HepG2 (cell line): ENCODE measurements around the gene RABGAP1L. TPM values are rescaled to one million over a fixed set of nuclear protein-coding genes. Genes with fewer than 3 reads are reported as not detected.

Experiments used
- CBX2 ChIP-seq, 2 experiments: fragments of 200-600 bp in 1 of 2; sonication (generic); formaldehyde crosslinking in 1 of 2; IDR thresholded peaks; 2 replicates each; pipeline versions ENCODE4 v1.7.0 to v1.8.1; 2018 to 2022; ENCODE audit warnings: low read depth in 2 of 2, low read length in 1 of 2, mild to moderate bottlenecking in 1 of 2, missing genetic modification reagents in 1 of 2
- CREBL2 ChIP-seq: sonication (generic); formaldehyde crosslinking; IDR thresholded peaks from 2 replicates; pipeline ENCODE4 v1.8.1; 2023; ENCODE audit warnings: missing genetic modification reagents, mild to moderate bottlenecking, borderline replicate concordance
- DBP ChIP-seq: sonication (generic); formaldehyde crosslinking; IDR thresholded peaks from 2 replicates; pipeline ENCODE4 v1.4.0; 2020; ENCODE audit warnings: missing genetic modification reagents; ENCODE audit errors: not compliant biosample characterization
- ERF ChIP-seq: IDR thresholded peaks from 2 replicates; pipeline ENCODE4 v1.6.1; 2018; ENCODE audit warnings: missing biosample characterization, missing genetic modification reagents
- FOXM1 ChIP-seq: sonication (generic); formaldehyde crosslinking; IDR thresholded peaks from 2 replicates; pipeline ENCODE4 v1.5.0; 2020; ENCODE audit warnings: missing genetic modification reagents
- GABPA ChIP-seq, 2 experiments: IDR thresholded peaks; 2 replicates each; pipeline ENCODE4 v1.6.1; 2011 to 2016; ENCODE audit warnings: low read depth in 2 of 2, low read length in 1 of 2, missing biosample characterization in 1 of 2, missing genetic modification characterization in 1 of 2
- HNRNPH1 ChIP-seq: fragments of 200-400 bp; formaldehyde crosslinking; optimal IDR thresholded peaks from 2 replicates; pipeline ENCODE3; 2017; ENCODE audit warnings: mild to moderate bottlenecking, low read depth, low read length
- KDM4B ChIP-seq: sonication (generic); formaldehyde crosslinking; IDR thresholded peaks from 2 replicates; pipeline ENCODE4 v1.4.0; 2020; ENCODE audit warnings: missing genetic modification reagents
- MXI1 ChIP-seq: IDR thresholded peaks from 3 replicates; pipeline ENCODE4 v1.6.1; 2012; ENCODE audit warnings: low read depth, low read length, inconsistent platforms, borderline replicate concordance
- PHF5A ChIP-seq: IDR thresholded peaks from one replicate; pipeline ENCODE4 v1.6.1; 2018; ENCODE audit warnings: low read depth, missing genetic modification reagents; ENCODE audit not compliant: unreplicated experiment
- SOX6 ChIP-seq, 2 experiments: fragments of 450-650 bp in 1 of 2; sonication (generic) in 1 of 2; formaldehyde crosslinking in 1 of 2; IDR thresholded peaks; 2 replicates each; pipeline versions ENCODE4 v1.4.0 to v1.6.1; 2017 to 2020; ENCODE audit warnings: antibody characterized with exemption in 1 of 2, mild to moderate bottlenecking in 1 of 2, missing genetic modification reagents in 1 of 2
- TMF1 ChIP-seq: sonication (generic); formaldehyde crosslinking; IDR thresholded peaks from 2 replicates; pipeline ENCODE4 v1.8.1; 2022; ENCODE audit warnings: low read depth, missing genetic modification reagents
- ZBTB4 ChIP-seq: sonication (generic); formaldehyde crosslinking; IDR thresholded peaks from 2 replicates; pipeline ENCODE4 v1.4.0; 2020; ENCODE audit warnings: missing genetic modification reagents, mild to moderate bottlenecking, borderline replicate concordance
- ZEB1 ChIP-seq: IDR thresholded peaks from 2 replicates; pipeline ENCODE4 v1.6.1; 2012; ENCODE audit warnings: mild to moderate bottlenecking, low read depth, inconsistent platforms; ENCODE audit not compliant: insufficient replicate concordance
- ZKSCAN5 ChIP-seq: sonication (generic); formaldehyde crosslinking; IDR thresholded peaks from 2 replicates; pipeline ENCODE4 v1.5.1; 2020; ENCODE audit warnings: mild to moderate bottlenecking, missing genetic modification reagents
- ZNF577 ChIP-seq: sonication (generic); formaldehyde crosslinking; IDR thresholded peaks from 2 replicates; pipeline ENCODE4 v1.4.0; 2020; ENCODE audit warnings: mild to moderate bottlenecking, low read depth, missing genetic modification reagents, borderline replicate concordance
- ZNF746 ChIP-seq: sonication (generic); formaldehyde crosslinking; IDR thresholded peaks from 2 replicates; pipeline ENCODE4 v1.8.0; 2022; ENCODE audit warnings: mild to moderate bottlenecking, missing genetic modification reagents
- polyA plus RNA-seq, 8 experiments: library from polyadenylated mRNA; depleted of rRNA in 3 of 8; stranded (reverse) in 7 of 8; unstranded in 1 of 8; fragments of >200 nt; fragmentation: Illumina TruSeq in 4 of 8; extraction: Trizol in 4 of 8; gene quantifications; 2 replicates each; pipeline versions ENCODE4 v1.2.1 to v1.2.3, GENCODE V29; 2011 to 2016; ENCODE audit warnings: low read depth in 4 of 8, missing spikeins in 1 of 8, mixed read lengths in 1 of 8; ENCODE audit not compliant: insufficient read depth in 1 of 8
- total RNA-seq, 5 experiments: library from RNA; depleted of rRNA; stranded (reverse); fragments of >200 nt; fragmentation: Illumina TruSeq; extraction: Trizol; gene quantifications; 2 replicates each; pipeline ENCODE4 v1.2.3, GENCODE V29; 2016; ENCODE audit warnings: low read depth in 1 of 5
- TF ChIP-seq, protein P1 (sequence below): sonication (generic); formaldehyde crosslinking; IDR thresholded peaks from 2 replicates; pipeline ENCODE4 v1.4.0; 2020; ENCODE audit warnings: missing genetic modification reagents

The RABGAP1L gene
- total and polyA plus RNA-seq, 2 of the 13 experiments (the other 11 are each of a cell fraction or from before 2014, with no cell fraction given): 7.9 to 22.6 TPM

DNA sequence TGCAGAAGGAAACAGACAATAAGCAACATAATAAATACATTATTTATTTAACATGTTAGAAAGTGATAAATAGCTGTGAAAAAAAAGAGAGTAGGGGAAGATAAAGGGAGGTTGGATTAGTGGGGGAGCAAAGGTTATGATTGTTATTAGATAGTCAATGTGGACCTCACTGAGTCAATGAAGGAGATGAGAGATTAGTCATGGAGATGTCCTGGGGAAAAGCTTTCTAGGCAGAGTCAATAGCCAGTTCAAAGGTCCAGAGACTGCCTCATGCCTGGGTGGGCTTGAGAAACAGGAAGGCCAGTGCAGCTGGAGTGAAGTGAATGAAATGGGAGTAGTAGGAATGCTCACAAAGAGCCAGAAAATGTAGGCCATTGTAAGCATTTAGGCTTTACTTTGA lies 653.3 kb downstream of the RABGAP1L start (continued):
- TF ChIP-seq ERF (CRISPR knock-in tag): peak; percentile 89
- TF ChIP-seq DBP (CRISPR knock-in tag): no peak
- TF ChIP-seq PHF5A: peak; percentile 87
- TF ChIP-seq ZBTB4 (CRISPR knock-in tag): no peak
- TF ChIP-seq FOXM1: no peak
- peak; percentile 86 for TF ChIP-seq ZKSCAN5 (CRISPR knock-in tag)
- TF ChIP-seq TMF1 (CRISPR knock-in tag): no peak
- TF ChIP-seq ZNF577 (CRISPR knock-in tag): no peak
- TF ChIP-seq GABPA (IDR thresholded peaks at IDR 0.05; ENCODE audit: low read depth, low read length): no peak
- peak; percentile 62; the same call in 1 of the 2 replicates for TF ChIP-seq GABPA (CRISPR knock-in tag; IDR thresholded peaks at IDR 0.05; ENCODE audit: low read depth)
- TF ChIP-seq ZEB1: no peak
- no peak for TF ChIP-seq MXI1
- 0 out of 2 replicates have a peak, but pooled peaks have one; percentile 63 for TF ChIP-seq KDM4B
- TF ChIP-seq CREBL2 (CRISPR knock-in tag): no peak
- no peak for TF ChIP-seq HNRNPH1
- no peak for TF ChIP-seq ZNF746 (CRISPR knock-in tag)
- TF ChIP-seq SOX6 (IDR thresholded peaks at IDR 0.05): no peak
- TF ChIP-seq SOX6 (CRISPR knock-in tag; IDR thresholded peaks at IDR 0.05): peak; percentile 97
- TF ChIP-seq, protein P1, sequence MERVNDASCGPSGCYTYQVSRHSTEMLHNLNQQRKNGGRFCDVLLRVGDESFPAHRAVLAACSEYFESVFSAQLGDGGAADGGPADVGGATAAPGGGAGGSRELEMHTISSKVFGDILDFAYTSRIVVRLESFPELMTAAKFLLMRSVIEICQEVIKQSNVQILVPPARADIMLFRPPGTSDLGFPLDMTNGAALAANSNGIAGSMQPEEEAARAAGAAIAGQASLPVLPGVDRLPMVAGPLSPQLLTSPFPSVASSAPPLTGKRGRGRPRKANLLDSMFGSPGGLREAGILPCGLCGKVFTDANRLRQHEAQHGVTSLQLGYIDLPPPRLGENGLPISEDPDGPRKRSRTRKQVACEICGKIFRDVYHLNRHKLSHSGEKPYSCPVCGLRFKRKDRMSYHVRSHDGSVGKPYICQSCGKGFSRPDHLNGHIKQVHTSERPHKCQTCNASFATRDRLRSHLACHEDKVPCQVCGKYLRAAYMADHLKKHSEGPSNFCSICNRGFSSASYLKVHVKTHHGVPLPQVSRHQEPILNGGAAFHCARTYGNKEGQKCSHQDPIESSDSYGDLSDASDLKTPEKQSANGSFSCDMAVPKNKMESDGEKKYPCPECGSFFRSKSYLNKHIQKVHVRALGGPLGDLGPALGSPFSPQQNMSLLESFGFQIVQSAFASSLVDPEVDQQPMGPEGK (CRISPR knock-in tag): peak; percentile 61
- no peak for TF ChIP-seq CBX2 (IDR thresholded peaks at IDR 0.05; ENCODE audit: low read depth, low read length)
- TF ChIP-seq CBX2 (CRISPR knock-in tag; IDR thresholded peaks at IDR 0.05; ENCODE audit: low read depth): no peak
